GM12878 (cell line): ENCODE data around the gene MED1. TPM values are rescaled to one million over a fixed set of nuclear protein-coding genes. Genes with fewer than 3 reads are reported as not detected.
A peak's percentile ranks its signal among the peaks of the same experiment; 100 is the strongest.

Source experiments
- ATAC-seq: fragments of 200-7000 bp; cut with Tn5 transposase; 3 replicates; pipeline ENCODE4 v1.9.1; 2020; ENCODE audit warnings: mild to moderate bottlenecking, moderate library complexity
- Bru-seq: library from RNA; stranded (reverse); fragments of 400-500 nt; gene quantifications from one replicate; lab custom pipeline; 2021; lab: Mats Ljungman, UMichigan
- BruChase-seq, 2 experiments: library from RNA; stranded (reverse); fragments of 400-500 nt; gene quantifications; one replicate each; lab custom pipeline; 2021; lab: Mats Ljungman, UMichigan
- BruUV-seq: library from RNA; stranded (reverse); fragments of 400-500 nt; replicated peaks from 2 replicates; lab custom pipeline; 2021; lab: Mats Ljungman, UMichigan
- CTCF ChIA-PET: fragments of 300-600 bp; sonication (Branson Sonifier 250); formaldehyde crosslinking; extraction: SDS; loops from one replicate; lab custom pipeline; 2021; ENCODE audit warnings: inconsistent platforms; lab: Yijun Ruan, JAX
- POLR2A ChIA-PET: fragments of 350-600 bp; formaldehyde crosslinking; extraction: SDS; loops from one replicate; lab custom pipeline; 2021; ENCODE audit warnings: inconsistent platforms; lab: Charles Lee
- RAD21 ChIA-PET: fragments of 300-600 bp; sonication (Branson Sonifier 250); formaldehyde crosslinking; loops from one replicate; lab custom pipeline; 2023; ENCODE audit warnings: antibody characterized with exemption; ENCODE audit not compliant: unreplicated experiment; lab: Charles Lee
- SMC1A ChIA-PET: fragments of 300-600 bp; sonication (Branson Sonifier 250); formaldehyde crosslinking; loops from one replicate; lab custom pipeline; 2023; ENCODE audit not compliant: unreplicated experiment, uncharacterized antibody; lab: Charles Lee
- DNase-seq: peaks from one replicate; pipeline ENCODE4 v3.0.0-alpha.2; 2011; ENCODE audit warnings: low read depth, low spot score
- FAIRE-seq: peaks from 3 replicates; lab custom pipeline; 2011; peaks lifted over from hg19 to GRCh38; lab: Jason Lieb, UNC
- H2AFZ ChIP-seq: 2 replicates; pipeline ENCODE4 v1.6.0; 2011; ENCODE audit warnings: low read depth, low read length, control low read depth; ENCODE audit not compliant: control insufficient read depth
- H3K27ac ChIP-seq: 2 replicates; pipeline ENCODE4 v1.5.1; 2011; ENCODE audit warnings: control low read depth; ENCODE audit not compliant: control insufficient read depth, insufficient read depth
- H3K27me3 ChIP-seq, 2 experiments: replicated peaks in 1 of 2; 2 replicates each; pipeline versions ENCODE4 v1.6.0 to v1.6.1; 2011; ENCODE audit warnings: low read length in 1 of 2; ENCODE audit not compliant: control insufficient read depth in 2 of 2, insufficient read depth in 2 of 2
- H3K36me3 ChIP-seq, 2 experiments: 2 replicates each; pipeline ENCODE4 v1.5.1; 2011; ENCODE audit warnings: low read length in 1 of 2; ENCODE audit not compliant: control insufficient read depth in 2 of 2, insufficient read depth in 2 of 2
- H3K4me1 ChIP-seq: 2 replicates; pipeline ENCODE4 v1.6.1; 2011; ENCODE audit warnings: mild to moderate bottlenecking, low read length, moderate library complexity, mixed read lengths; ENCODE audit not compliant: control insufficient read depth, insufficient read depth
- H3K4me2 ChIP-seq: 2 replicates; pipeline ENCODE4 v1.6.0; 2011; ENCODE audit warnings: control low read depth; ENCODE audit not compliant: control insufficient read depth, insufficient read depth
- H3K4me3 ChIP-seq: fragments of 200-600 bp; sonication (generic); 2 replicates; pipeline ENCODE4 v1.5.1; 2016
- H3K79me2 ChIP-seq: 2 replicates; pipeline ENCODE4 v1.6.0; 2011; ENCODE audit warnings: low read length; ENCODE audit not compliant: control insufficient read depth, insufficient read depth
- H3K9ac ChIP-seq: 2 replicates; pipeline ENCODE4 v1.8.0; 2011; ENCODE audit warnings: low read length, control low read depth, mixed read lengths; ENCODE audit not compliant: control insufficient read depth, insufficient read depth
- H3K9me3 ChIP-seq: replicated peaks from 3 replicates; pipeline ENCODE4 v1.5.1; 2011; ENCODE audit warnings: mild to moderate bottlenecking, low read length; ENCODE audit not compliant: control insufficient read depth, insufficient read depth
- H4K20me1 ChIP-seq: 2 replicates; pipeline ENCODE4 v1.6.0; 2011; ENCODE audit not compliant: control insufficient read depth, insufficient read depth
- ATF3 ChIP-seq: IDR thresholded peaks from 2 replicates; pipeline ENCODE4 v1.6.1; 2011; ENCODE audit warnings: low read depth, mild to moderate bottlenecking, low read length, moderate library complexity, borderline replicate concordance; ENCODE audit errors: extremely low read depth
- HSF1 ChIP-seq: fragments of 150-350 bp; IDR thresholded peaks from 2 replicates; pipeline ENCODE4 v1.6.1; 2014; ENCODE audit warnings: mild to moderate bottlenecking, low read depth, low read length
- IKZF2 ChIP-seq, 2 experiments: fragments of 450-650 bp; IDR thresholded peaks; 2 replicates each; pipeline ENCODE4 v1.6.1; 2017; ENCODE audit warnings: mild to moderate bottlenecking in 2 of 2, moderate library complexity in 2 of 2
- IRF5 ChIP-seq: fragments of 450-650 bp; IDR thresholded peaks from 2 replicates; pipeline ENCODE4 v1.6.1; 2017; ENCODE audit warnings: borderline replicate concordance
- NR2C2 ChIP-seq: IDR thresholded peaks from 2 replicates; pipeline ENCODE4 v1.6.1; 2011; ENCODE audit warnings: borderline replicate concordance, low read depth; ENCODE audit not compliant: control insufficient read depth, insufficient read length
- PML ChIP-seq: IDR thresholded peaks from 2 replicates; pipeline ENCODE4 v1.6.1; 2012; ENCODE audit warnings: low read length, inconsistent platforms
- RELA ChIP-seq: fragments of 450-650 bp; IDR thresholded peaks from 2 replicates; pipeline ENCODE4 v1.8.0; 2014; ENCODE audit warnings: borderline replicate concordance; ENCODE audit not compliant: partially characterized antibody
- RELB ChIP-seq: fragments of 450-650 bp; IDR thresholded peaks from 2 replicates; pipeline ENCODE4 v1.6.1; 2017; ENCODE audit warnings: low read depth, mild to moderate bottlenecking, moderate library complexity
- RUNX3 ChIP-seq: IDR thresholded peaks from 2 replicates; pipeline ENCODE4 v1.6.1; 2012; ENCODE audit warnings: low read length, inconsistent platforms
- SMAD5 ChIP-seq: IDR thresholded peaks from 2 replicates; pipeline ENCODE4 v1.6.1; 2016; ENCODE audit warnings: antibody characterized with exemption, low read depth
- STAT3 ChIP-seq: IDR thresholded peaks from 2 replicates; pipeline ENCODE4 v1.6.1; 2011; ENCODE audit warnings: low read depth, low read length, improper control_type of control experiment
- ZNF384 ChIP-seq: IDR thresholded peaks from 2 replicates; pipeline ENCODE4 v1.6.1; 2012; ENCODE audit warnings: low read depth, mild to moderate bottlenecking, low read length, improper control_type of control experiment, borderline replicate concordance
- WGBS: methylation state at CpG from one replicate; pipeline ENCODE4 v1.1.6; 2016; ENCODE audit warnings: low lambda C conversion rate; ENCODE audit not compliant: insufficient replicate concordance, insufficient coverage; ENCODE audit errors: missing lambda C conversion rate; 5-methylcytosine and 5-hydroxymethylcytosine counted together
- in situ Hi-C: fragments of 300-500 bp; cut with MboI; formaldehyde crosslinking; loops from 9 replicates; pipeline ENCODE4 v1.14.3; 2018; ENCODE audit warnings: mixed read lengths
- intact Hi-C: fragments of 100-400 bp; cut with micrococcal nuclease; formaldehyde crosslinking; loops from one replicate; pipeline ENCODE4 v1.14.2; 2022; ENCODE audit not compliant: unreplicated experiment
- long read RNA-seq, 2 experiments: library from polyadenylated mRNA; unstranded; transcript quantifications; one replicate each; pipeline ENCODE4 v2.0.0, GENCODE V29; 2019 to 2020
- polyA minus RNA-seq, 3 experiments: library from RNA; depleted of rRNA, polyadenylated mRNA; stranded (reverse); fragments of >200 nt; gene quantifications; 2 replicates each; pipeline ENCODE4 v1.2.3, GENCODE V29; 2011
- polyA plus RNA-seq, 11 experiments: library from polyadenylated mRNA; depleted of rRNA in 4 of 11; unstranded in 6 of 11; stranded (reverse) in 5 of 11; fragments of >200 nt; fragmentation: Nextera tagmentation in 4 of 11; fragmentation: Illumina TruSeq in 1 of 11; extraction: Ambion mirVana in 4 of 11; extraction: Trizol in 1 of 11; gene quantifications; 1 replicate in 1 of 11; 2 replicates in 10 of 11; pipeline versions ENCODE4 v1.2.1 to v1.2.3, GENCODE V29; 2011 to 2016; ENCODE audit warnings: inconsistent platforms in 2 of 11, missing spikeins in 2 of 11, low read depth in 1 of 11
- total RNA-seq, 4 experiments: library from RNA; depleted of rRNA in 3 of 4; stranded (reverse); fragments of >200 nt in 3 of 4; fragmentation: Illumina TruSeq in 1 of 4; extraction: Trizol in 1 of 4; gene quantifications; 2 replicates each; pipeline versions ENCODE4 v1.2.1 to v1.2.3, GENCODE V29; 2013 to 2021

The MED1 gene
- total RNA-seq (2013; cell fraction: nucleolus; rRNA removed) = 36.6 and 39.3 TPM in 2 replicates
- total RNA-seq (2014; rRNA removed) = 27.2 and 28.1 TPM in 2 replicates
- total RNA-seq (2014; rRNA removed; fragmentation: Illumina TruSeq; extraction: Trizol) = 33.0 and 34.9 TPM in 2 replicates
- total RNA-seq (2021) = 40.2 and 41.2 TPM in 2 replicates
- polyA plus RNA-seq (2011; ENCODE audit: low read depth) = 19.1 TPM
- polyA plus RNA-seq (2011; rRNA removed) = 42.0 and 45.4 TPM in 2 replicates
- polyA plus RNA-seq (2011; cell fraction: cytosol; rRNA removed) = 28.4 and 30.1 TPM in 2 replicates
- 38.8 and 42.1 TPM in 2 replicates for polyA plus RNA-seq (2011; cell fraction: nucleus; rRNA removed)
- polyA plus RNA-seq (2012) = 18.6 and 21.1 TPM in 2 replicates
- 50.1 and 58.0 TPM in 2 replicates for polyA plus RNA-seq (2014; fragmentation: Illumina TruSeq; extraction: Trizol)
- polyA plus RNA-seq (2014; fragmentation: Nextera tagmentation; extraction: Ambion mirVana) = 10 to 100 TPM in 1 of 2 experiments, 1 to 10 TPM in 1; 8.7 to 10.8 TPM
- 27.4 and 32.1 TPM in 2 replicates for polyA plus RNA-seq (2014; rRNA removed)
- 10 to 100 TPM; 22.8 to 25.4 TPM for polyA plus RNA-seq (2016; fragmentation: Nextera tagmentation; extraction: Ambion mirVana)
- polyA minus RNA-seq (2011; rRNA and poly(A)+ RNA removed) = 46.6 and 64.0 TPM in 2 replicates
- polyA minus RNA-seq (2011; cell fraction: cytosol; rRNA and poly(A)+ RNA removed) = 17.8 and 17.9 TPM in 2 replicates
- 17.9 and 26.7 TPM in 2 replicates for polyA minus RNA-seq (2011; cell fraction: nucleus; rRNA and poly(A)+ RNA removed)
- Bru-seq, nascent RNA = percentile 71 among the genes with signal in this experiment
- BruChase-seq, experiment 1, labeled RNA remaining after a 6-hour chase = percentile 87 among the genes with signal in this experiment
- percentile 89 among the genes with signal in this experiment for BruChase-seq, experiment 2, labeled RNA remaining after a 2-hour chase
- long read RNA-seq, experiment 1, full-length matches to known transcripts = 1 of 7 reads
- long read RNA-seq, experiment 1, partial matches to known transcripts = 0 of 7 reads
- long read RNA-seq, experiment 1, other reads (novel, unspliced or antisense) = 6 of 7 reads
- long read RNA-seq, experiment 2, full-length matches to known transcripts = 5 of 37 reads
- long read RNA-seq, experiment 2, partial matches to known transcripts = 0 of 37 reads
- long read RNA-seq, experiment 2, other reads (novel, unspliced or antisense) = 32 of 37 reads

GRCh38 chr17:39450847-39451581 lies at the start of gene MED1:
MED1 (minus strand) TSS chr17:39451263; CDS start chr17:39451062, 201 bp downstream.
- BruUV-seq = no TSS peak
- Histone ChIP-seq H3K36me3 (peaks cover 0 to 3% of the 10 kb centered on the region in 2 experiments; a peak in 1 of 4 replicates), H3K27ac (peak within 1 kb of the TSS; percentile 88), H4K20me1 (no peaks in the 10 kb centered on the region), H3K4me1 (no peaks in the 10 kb centered on the region), H3K9me3 (no peaks in the 10 kb centered on the region), H3K9ac (peak within 1 kb of the TSS; percentile 96), H3K4me2 (peak within 1 kb of the TSS; percentile 92), H2AFZ (peak within 1 kb of the TSS; percentile 98), H3K27me3 (no peaks in the 10 kb centered on the region), H3K79me2 (peaks cover 36% of the 10 kb centered on the region), H3K4me3 (peak within 1 kb of the TSS; percentile 98)
- SMC1A ChIA-PET = interaction anchor here (0.7 to 4.9 kb wide), 8 partner anchors 9 to 329 kb away, joined by 3 to 36 read pairs (median 3); partner anchors contain the start of gene CDK12
- POLR2A ChIA-PET = interaction anchor here (0.5 to 2.9 kb wide), 13 partner anchors 12 to 1686 kb away, joined by 3 to 73 read pairs (median 4); partner anchors contain the start of genes CDK12 and RPL19
- under 1% methylated on average over 37 of the region's 37 CpGs for WGBS
- CTCF ChIA-PET = interaction anchor here (0.6 to 1.5 kb wide), 7 partner anchors 9 to 278 kb away, joined by 3 to 5 read pairs (median 4); partner anchors contain the start of gene CDK12
- in situ Hi-C loops (no loop called here), intact Hi-C loops (loop anchor here (1.0 kb wide), 1 partner anchor 10 kb away; the partner anchor contains the start of gene CDK12)
- peak; percentile 97 for ATAC-seq
- peak; percentile 89 for FAIRE-seq
- RAD21 ChIA-PET = interaction anchor here (0.5 to 3.5 kb wide), 8 partner anchors 11 to 487 kb away, joined by 3 to 38 read pairs (median 3); partner anchors contain the start of genes CDK12 and RPL19
- peak; percentile 96 for DNase-seq
- no peak for TF ChIP-seq HSF1
- 0 out of 4 replicates have a peak, but pooled peaks of 1 of the 2 experiments have one; percentile 18 for TF ChIP-seq IKZF2 (IDR thresholded peaks at IDR 0.05)
- TF ChIP-seq RELA = no peak
- no peak for TF ChIP-seq ATF3
- no peak for TF ChIP-seq NR2C2
- peak; percentile 86 for TF ChIP-seq PML
- TF ChIP-seq ZNF384 = peak; percentile 27; the same call in 1 of the 2 replicates
- TF ChIP-seq STAT3 = no peak
- TF ChIP-seq RUNX3 = peak; percentile 39; the same call in 1 of the 2 replicates
- TF ChIP-seq SMAD5 = peak; percentile 86
- peak; percentile 96 for TF ChIP-seq RELB
- peak; percentile 90 for TF ChIP-seq IRF5
